NCI-H345 (cell line): ENCODE results near the gene AURKAIP1.
A peak's percentile ranks its signal among the peaks of the same experiment; 100 is the strongest.

Source experiments
- DNase-seq: peaks from one replicate; lab custom pipeline; 2025; lab: John Stamatoyannopoulos, UW

The AURKAIP1 gene

DNA sequence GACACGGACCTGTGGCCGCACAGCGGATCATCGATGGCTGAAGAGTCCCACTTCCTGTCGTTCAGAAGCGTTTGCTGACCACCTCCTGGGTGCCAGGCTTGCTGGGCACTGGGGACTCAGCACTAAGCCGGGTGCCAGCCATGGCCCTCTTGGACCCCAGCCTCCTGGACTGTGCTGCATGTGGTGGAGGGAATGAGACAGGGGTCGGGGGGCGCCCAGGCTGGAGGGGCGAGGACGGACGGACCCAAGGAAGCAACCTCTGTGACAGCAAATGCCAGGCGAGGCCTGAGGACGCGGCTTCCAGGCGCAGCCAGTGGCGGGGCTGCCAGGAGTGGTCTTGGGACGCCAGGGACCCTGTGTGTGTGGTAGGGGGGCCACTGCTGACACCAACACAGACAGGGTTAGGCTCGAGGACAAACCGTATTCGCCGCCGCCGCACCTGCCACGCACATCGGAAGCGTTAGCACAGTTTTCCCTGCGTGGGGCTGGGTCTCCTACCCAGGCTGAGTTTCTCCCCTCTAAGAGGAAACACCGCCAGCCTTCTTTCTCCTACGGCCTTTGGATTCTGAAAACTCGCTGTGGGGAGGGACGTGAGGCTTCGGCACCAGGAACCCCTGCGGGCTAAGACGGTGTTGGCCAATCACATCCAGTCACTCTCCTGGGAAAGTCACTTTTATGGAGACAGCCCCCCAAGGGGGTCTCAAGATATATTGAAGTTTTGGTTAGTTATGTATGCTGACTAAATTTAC is 13.6 kb downstream of the AURKAIP1 start:
- DNase-seq: no peak

DNA sequence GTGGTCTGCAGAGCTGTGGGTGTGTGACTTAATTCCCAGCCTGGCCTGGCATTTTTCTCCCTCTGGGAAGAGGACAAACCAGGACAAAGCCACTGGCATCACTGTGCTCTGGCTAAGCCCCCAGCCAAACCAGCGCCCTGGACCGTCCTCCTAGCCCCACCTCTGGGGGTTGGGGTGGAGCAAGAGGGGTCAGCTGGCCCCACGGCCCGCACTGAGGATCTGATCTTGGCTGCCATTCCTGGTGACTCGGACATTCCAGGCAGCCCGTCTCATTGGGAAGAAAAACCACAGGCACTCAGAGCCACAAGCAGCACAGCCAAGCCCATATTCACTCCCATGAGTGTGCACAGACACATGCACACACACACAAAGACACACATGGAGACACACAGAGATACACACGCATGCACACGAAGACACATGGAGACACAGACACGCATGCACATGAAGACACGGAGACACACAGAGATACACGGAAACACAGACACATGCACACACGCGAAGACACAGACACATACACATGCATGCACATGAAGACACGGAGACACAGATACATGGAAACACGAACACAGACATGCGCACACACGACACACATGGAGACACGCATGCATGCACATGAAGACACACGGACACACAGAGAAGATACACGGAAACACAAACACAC is 14.4 kb downstream of the AURKAIP1 start:
- DNase-seq: no peak

DNA sequence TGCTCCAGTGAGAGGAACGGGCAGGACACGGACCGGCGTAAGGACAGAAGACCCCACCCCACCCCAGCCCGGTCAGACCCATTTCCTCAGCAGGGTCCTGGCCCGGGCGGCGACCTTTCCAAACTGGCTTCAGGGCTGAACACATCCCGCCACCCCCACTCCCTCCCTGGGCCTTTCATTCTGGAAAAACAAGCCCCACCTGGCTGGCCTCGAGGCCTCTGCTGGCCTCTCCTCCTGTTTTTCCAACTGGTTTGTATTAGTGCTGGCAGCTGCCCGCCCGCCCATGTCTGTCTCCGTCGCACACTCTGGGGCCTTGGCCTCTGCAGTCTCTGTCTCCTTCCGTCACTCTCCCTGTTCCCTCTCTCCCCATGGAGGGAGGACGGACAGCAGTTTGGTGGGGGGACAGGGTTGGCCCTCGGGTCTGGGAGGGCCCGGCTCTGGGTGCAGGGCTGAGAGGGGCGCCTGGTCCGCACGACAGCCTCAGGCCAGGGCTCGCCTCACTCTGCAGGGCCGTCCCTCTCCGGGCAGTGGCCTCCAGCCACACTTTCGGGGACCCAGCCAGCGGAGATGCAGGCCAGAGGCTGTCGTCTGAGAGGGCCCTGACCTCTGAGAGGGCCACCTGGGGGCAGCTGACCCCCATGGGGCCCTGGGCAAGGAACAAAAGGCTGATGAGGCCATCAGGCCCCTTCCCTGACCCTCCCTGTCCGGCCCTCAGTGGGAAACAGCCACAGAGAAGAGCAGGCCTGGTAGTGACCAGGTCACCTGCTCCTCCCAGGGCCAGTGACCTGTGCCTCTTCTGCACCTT is 15.1 kb downstream of the AURKAIP1 start:
- no peak for DNase-seq

GRCh38 chr1:1359308-1359663 is 15.7 kb downstream of the AURKAIP1 start:
- DNase-seq: no peak

DNA sequence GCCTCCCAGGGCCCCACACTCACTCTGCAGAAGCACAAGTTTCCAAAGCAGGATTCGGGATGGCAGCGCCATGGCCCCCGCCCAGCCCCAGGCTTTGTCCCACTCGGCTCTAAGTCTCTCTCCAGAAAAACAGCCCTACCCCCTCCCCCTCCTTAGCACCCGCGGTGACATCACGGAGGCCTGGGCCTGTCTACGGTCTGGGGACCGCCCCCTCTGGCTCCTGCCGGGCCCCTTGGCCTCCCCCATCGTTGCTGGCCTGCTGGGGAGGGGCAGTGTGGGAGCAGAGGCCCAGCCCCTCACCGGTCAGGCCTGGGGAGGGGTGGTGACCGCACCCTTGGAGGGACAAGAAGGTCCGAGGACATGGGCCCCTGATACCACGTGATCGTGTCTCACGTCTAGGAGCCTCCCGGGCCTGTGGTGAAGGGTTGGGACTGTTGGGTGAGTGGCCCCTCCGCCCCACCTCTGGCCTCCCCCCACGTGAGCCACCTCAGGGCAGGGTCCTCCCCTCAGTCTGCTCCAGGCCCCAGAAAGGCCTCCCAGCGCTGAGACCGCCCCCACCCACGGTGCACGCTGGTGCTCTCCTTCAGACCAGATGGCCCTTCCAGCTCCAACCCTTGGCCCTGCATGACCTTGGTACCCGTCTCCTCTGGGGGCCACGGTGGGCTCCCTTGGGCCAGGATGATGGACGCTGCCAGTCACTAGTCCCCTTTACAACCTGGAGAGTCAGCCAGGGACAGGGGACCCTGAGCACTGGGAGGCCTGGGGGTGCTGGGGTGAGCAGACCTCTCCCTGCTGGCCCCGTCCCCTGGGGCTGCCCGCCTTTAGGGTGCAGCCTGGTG is 16.4 kb downstream of the AURKAIP1 start, which contains the start of gene MXRA8:
Gene MXRA8, minus strand, starts transcription at position 123 of the 839 bp plus-strand sequence. Its CDS starts 51 bp downstream, at position 72.
- DNase-seq: no peak

DNA sequence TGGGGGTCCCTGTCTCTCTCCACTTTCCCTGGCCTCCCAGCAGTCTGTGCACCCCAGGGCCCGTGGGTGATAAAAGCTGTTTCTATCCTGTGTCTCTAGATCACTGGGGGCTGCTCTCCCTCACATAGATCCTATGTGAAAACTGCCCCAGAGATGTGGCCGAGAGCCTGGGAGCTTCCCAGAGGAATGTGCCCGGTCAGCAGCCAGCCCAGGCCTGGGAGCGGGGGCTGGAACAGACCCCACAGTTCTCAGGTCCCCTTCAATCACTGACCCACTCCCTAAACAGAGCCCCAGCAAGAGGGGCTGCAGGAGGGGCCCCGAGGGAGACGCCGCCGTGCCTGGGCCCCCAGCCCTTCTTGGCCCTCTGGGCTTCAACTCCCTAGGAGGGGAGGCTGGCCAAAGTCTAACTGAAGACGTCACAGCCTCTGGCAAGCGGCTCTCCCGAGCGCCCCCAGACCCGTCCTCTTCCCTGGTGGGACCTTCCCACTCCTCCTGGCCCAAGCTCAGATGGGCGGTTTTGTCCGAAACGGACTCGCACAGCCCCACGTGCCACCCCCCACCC is 17.1 kb downstream of the AURKAIP1 start:
- DNase-seq: no peak

DNA sequence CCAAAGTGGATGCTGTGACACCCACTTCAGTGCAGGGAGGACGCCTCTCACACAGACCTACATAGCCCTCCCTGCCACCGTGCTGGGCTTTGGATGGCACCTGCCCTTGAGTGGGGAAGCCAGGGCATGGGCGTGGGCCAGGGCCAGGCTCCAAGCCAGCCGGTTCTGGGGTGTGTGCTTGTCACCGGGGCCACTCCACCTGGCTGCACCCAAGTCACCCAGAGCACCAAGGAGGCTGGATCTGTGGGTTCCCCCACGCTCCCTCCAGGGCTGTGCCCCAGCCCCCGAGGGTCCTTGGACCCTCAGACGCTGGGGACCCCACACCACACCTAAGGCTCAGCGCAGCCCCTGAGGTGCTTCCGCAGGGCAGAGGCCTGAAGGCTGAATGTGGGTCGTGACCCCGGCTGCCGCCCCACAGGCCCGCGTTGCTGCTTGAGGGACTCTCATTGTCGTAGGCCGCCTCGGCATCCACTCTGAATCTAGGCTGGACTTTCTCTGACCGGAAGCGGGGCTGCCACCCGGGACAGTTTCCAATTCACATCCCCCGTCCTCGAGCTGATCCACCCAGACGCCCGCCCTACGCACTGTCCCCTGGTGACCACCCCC is 18.1 kb downstream of the AURKAIP1 start:
- no peak for DNase-seq

DNA sequence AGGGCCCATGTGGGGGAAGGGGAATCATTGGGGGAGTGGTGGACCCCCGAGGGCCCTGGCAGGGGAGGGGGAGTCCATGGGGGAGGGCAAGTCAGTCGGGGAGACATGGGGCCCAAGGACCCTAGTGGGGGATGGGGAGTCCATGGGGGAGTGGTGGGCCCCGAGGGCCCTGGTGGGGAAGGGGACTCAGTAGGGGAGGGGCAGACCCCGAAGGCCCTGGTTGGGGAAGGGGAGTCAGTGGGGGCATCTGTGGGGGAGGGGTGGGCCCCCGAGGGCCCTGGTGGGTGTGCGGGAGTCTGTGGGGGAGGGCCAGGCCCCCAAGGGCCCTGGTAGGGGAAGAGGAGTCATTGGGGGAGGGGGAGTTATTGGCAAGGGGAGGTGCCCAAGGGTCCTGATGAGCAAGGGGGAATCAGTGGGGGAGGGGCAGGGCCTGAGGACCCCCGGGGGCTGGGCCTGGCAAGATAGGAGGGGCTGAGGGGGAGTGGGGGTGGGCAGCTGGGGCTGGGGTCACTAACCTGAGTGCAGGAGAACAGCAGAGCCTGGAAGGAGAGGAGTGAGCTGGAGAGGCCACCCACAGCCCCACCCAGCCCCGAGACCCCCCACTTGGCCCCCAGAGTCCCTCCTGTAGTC is 18.7 kb downstream of the AURKAIP1 start:
- no peak for DNase-seq

DNA sequence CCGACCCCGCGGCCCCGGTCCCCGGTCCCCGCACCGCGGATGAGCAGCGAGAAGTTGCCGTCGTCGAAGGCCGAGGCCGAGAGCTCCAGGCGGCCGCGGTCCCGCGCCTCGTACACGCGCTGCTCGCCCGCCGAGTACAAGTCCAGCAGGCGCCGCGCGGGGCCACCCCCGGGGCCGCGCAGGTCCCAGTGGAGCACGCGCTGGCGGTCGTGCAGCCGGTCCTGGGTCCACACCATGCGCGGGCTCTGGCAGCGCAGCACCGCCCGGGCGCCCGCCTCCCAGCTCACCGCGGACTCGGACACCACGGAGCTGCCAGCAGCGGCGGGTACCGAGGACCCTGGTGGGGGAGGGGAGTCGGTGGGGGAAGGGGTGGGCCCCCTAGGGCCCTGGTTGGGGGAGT is 19.6 kb downstream of the AURKAIP1 start:
- DNase-seq: peak; percentile 40

GRCh38 chr1:1354271-1355247 is 20.4 kb downstream of the AURKAIP1 start:
- no peak for DNase-seq

GRCh38 chr1:1353389-1354151 is 21.4 kb downstream of the AURKAIP1 start:
- DNase-seq: peak; percentile 47

- peak; percentile 19 for DNase-seq
Measured at GRCh38 chr1:1352786-1353388, 22.1 kb downstream of the AURKAIP1 start.

GRCh38 chr1:1351511-1352427 is 23.2 kb downstream of the AURKAIP1 start:
- DNase-seq: no peak

DNA sequence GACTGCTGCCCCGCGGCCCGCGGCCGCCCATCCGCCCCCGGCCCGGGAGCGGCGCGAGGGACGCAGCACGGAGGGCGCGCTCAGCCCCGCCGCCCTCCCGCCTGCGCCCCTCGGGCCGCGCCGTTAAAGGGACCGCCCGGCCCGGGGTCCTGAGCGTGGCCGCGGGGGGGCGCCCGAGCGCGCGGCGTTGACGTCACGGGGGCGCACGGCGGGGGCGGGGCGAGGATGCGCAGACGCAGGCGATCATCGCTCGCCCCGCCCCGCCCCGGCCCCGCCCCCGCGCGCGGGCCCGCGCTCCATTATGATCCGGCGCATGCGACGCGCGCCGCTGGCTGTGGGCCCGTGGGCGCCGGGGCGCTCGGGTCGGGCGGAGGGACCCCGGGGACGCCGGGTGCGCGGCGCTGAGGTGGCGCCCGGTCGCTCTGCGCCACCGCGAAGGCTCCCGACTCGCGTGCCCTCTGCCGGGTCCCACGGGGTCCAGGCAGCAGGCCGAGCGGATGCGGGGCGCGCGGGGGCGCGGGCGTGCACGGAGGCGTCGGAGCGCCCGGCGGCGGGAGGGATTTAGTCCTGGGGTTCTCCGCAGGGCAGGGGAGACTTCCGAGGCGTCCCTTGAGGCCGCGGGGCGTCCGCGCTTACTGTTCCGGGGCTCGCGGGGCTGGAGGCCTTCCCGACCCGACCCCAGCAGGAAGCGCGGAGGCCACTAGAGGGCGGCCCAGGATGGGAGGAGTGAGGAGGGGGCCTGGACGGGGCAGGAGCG is 25.6 kb downstream of the AURKAIP1 start, which contains the start of gene DVL1:
Gene DVL1, minus strand, starts transcription at position 163 of the 757 bp plus-strand sequence. CDS start 353 bp downstream, outside the sequence.
- peak; percentile 80 for DNase-seq

GRCh38 chr1:1348420-1349255 is 26.4 kb downstream of the AURKAIP1 start:
- DNase-seq: no peak
